Activated naive CD8-positive, alpha-beta T cell treated with anti-CD3 and anti-CD28 coated beads, Interleukin-2, amount 10 ng/mL, durations not matched to agents 7 days and 5 days (primary cell): ENCODE measurements around the gene GATM. TPM values are rescaled to one million over a fixed set of nuclear protein-coding genes. Genes with fewer than 3 reads are reported as not detected.

Experiments
- ATAC-seq: fragments of 150-1000 bp; cut with Tn5 transposase; one replicate; pipeline ENCODE4 v1.10.0; 2021; ENCODE audit warnings: low read depth, moderate library complexity
- POLR2A ChIA-PET: fragments of 350-600 bp; sonication (Branson Sonifier 250); formaldehyde crosslinking; loops from one replicate; lab custom pipeline; 2021; ENCODE audit warnings: antibody characterized with exemption; lab: Charles Lee
- DNase-seq: peaks from one replicate; pipeline ENCODE4 v3.0.0; 2021
- H3K27ac Mint-ChIP-seq: one replicate; pipeline ENCODE4 v1.8.0; 2022; ENCODE audit warnings: mild to moderate bottlenecking, mixed read lengths
- H3K27me3 Mint-ChIP-seq: one replicate; pipeline ENCODE4 v1.8.0; 2022; ENCODE audit warnings: mild to moderate bottlenecking, moderate library complexity, mixed read lengths
- H3K36me3 Mint-ChIP-seq: one replicate; pipeline ENCODE4 v1.8.0; 2021; ENCODE audit warnings: mild to moderate bottlenecking, mixed read lengths
- H3K4me1 Mint-ChIP-seq: one replicate; pipeline ENCODE4 v1.8.0; 2021; ENCODE audit warnings: mixed read lengths
- H3K4me3 Mint-ChIP-seq: one replicate; pipeline ENCODE4 v1.8.0; 2022; ENCODE audit warnings: mild to moderate bottlenecking, moderate library complexity, mixed read lengths
- H3K9me3 Mint-ChIP-seq: one replicate; pipeline ENCODE4 v1.8.0; 2021; ENCODE audit warnings: mixed read lengths
- total RNA-seq, 2 experiments: library from RNA; stranded (reverse); gene quantifications; one replicate each; pipeline ENCODE4 v1.2.3, GENCODE V29; 2021

GATM gene
- total RNA-seq, 2 experiments from 2014 or later, result 2.9 to 3.5 TPM

GRCh38 chr15:45399381-45400212, 21.3 kb upstream of the GATM start:
- POLR2A ChIA-PET, result no interaction called here
- DNase-seq (no peak), ATAC-seq (no peak)
- Mint-ChIP-seq H3K4me3 (no peak overlapping the region), H3K9me3 (no peaks in the 10 kb centered on the region), H3K27ac (no peak overlapping the region), H3K4me1 (peaks cover 11% of the 10 kb centered on the region), H3K27me3 (peaks cover 4% of the 10 kb centered on the region), H3K36me3 (no peaks in the 10 kb centered on the region)

- Mint-ChIP-seq H3K9me3 (no peaks in the 10 kb centered on the region), H3K4me3 (no peak overlapping the region), H3K4me1 (peaks cover 8% of the 10 kb centered on the region), H3K36me3 (no peaks in the 10 kb centered on the region), H3K27ac (no peak overlapping the region), H3K27me3 (peaks cover 10% of the 10 kb centered on the region)
- ATAC-seq (no peak), DNase-seq (no peak)
- POLR2A ChIA-PET, result no interaction called here
Measured at GRCh38 chr15:45397116-45397665, 18.8 kb upstream of the GATM start.

- H3K9me3 Mint-ChIP-seq, result no peaks in the 10 kb centered on the region
Measured at GRCh38 chr15:45395943-45396342, 17.6 kb upstream of the GATM start.

GRCh38 chr15:45394681-45395080, 16.3 kb upstream of the GATM start:
- POLR2A ChIA-PET, result no interaction called here
- H3K4me1 Mint-ChIP-seq, result peaks cover 2% of the 10 kb centered on the region
- H3K9me3 Mint-ChIP-seq, result no peaks in the 10 kb centered on the region
- peaks cover 15% of the 10 kb centered on the region for H3K27me3 Mint-ChIP-seq
- H3K27ac Mint-ChIP-seq, result no peak overlapping the region
- H3K36me3 Mint-ChIP-seq, result no peaks in the 10 kb centered on the region
- no peak for DNase-seq
- ATAC-seq, result no peak
- no peak overlapping the region for H3K4me3 Mint-ChIP-seq

More at GRCh38 chr15:45395943-45396342, 17.6 kb upstream of the GATM start:
- no peak for DNase-seq
- Mint-ChIP-seq H3K27me3 (peaks cover 13% of the 10 kb centered on the region), H3K27ac (no peak overlapping the region), H3K4me1 (peaks cover 2% of the 10 kb centered on the region), H3K36me3 (no peaks in the 10 kb centered on the region), H3K4me3 (no peak overlapping the region)
- ATAC-seq, result no peak
- POLR2A ChIA-PET, result no interaction called here

GRCh38 chr15:45393851-45394250, 15.5 kb upstream of the GATM start:
- Mint-ChIP-seq H3K4me3 (no peak overlapping the region), H3K36me3 (no peaks in the 10 kb centered on the region), H3K27me3 (peaks cover 19% of the 10 kb centered on the region), H3K4me1 (peaks cover 2% of the 10 kb centered on the region), H3K27ac (no peak overlapping the region), H3K9me3 (no peaks in the 10 kb centered on the region)
- ATAC-seq (peak; percentile 47), DNase-seq (no peak)
- POLR2A ChIA-PET, result no interaction called here

GRCh38 chr15:45392584-45392855, 14.2 kb upstream of the GATM start:
- H3K4me1 Mint-ChIP-seq, result peaks cover 2% of the 10 kb centered on the region
- H3K36me3 Mint-ChIP-seq, result no peaks in the 10 kb centered on the region
- DNase-seq (no peak), ATAC-seq (no peak)
- H3K4me3 Mint-ChIP-seq, result no peak overlapping the region
- POLR2A ChIA-PET, result interaction anchor here (1.2 kb wide), 1 partner anchor 10 kb away, joined by 4 read pairs; a partner anchor contains a TSS
- no peaks in the 10 kb centered on the region for H3K9me3 Mint-ChIP-seq
- no peak overlapping the region for H3K27ac Mint-ChIP-seq
- H3K27me3 Mint-ChIP-seq, result peaks cover 28% of the 10 kb centered on the region

DNA sequence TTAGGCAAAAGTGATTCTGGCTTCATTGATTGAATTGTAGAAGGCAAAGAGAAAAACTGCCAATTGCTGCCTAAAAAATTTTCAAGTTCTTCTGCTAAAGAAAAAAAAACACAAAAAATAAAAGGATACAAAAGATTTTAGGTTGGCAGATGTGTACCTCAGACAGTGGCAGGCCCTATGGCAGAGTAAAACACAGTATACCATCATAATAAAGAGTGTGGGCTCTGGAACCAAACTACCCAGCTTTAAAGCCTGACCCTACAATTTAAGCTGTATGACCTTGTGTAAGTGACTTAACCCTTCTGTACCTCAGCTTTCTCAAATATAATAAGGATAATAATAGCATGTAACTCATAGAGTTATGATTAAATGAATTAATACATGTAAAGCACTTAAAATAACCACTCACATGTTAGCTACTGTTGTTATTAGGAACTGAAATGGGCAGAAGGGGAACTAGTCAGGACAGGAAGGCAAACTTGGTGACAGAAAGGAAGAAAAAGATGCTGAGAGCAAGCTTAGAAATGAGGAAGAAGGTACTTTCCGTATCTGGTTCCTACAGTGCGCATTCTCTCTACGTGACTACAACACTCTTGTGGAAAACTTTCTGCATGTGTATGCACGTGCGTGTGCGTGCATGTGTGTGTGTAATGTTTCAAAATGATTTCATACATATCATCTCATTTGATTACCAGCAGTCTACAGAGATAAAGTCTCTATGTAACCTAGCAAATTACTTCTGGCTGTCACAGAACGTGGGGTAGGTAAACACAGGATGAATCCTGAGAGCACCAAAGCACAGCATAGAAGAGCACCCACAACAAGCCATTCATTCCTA, 13.6 kb upstream of the GATM start:
- Mint-ChIP-seq H3K4me3 (no peak overlapping the region), H3K4me1 (peaks cover 2% of the 10 kb centered on the region)
- no peak for ATAC-seq

DNA sequence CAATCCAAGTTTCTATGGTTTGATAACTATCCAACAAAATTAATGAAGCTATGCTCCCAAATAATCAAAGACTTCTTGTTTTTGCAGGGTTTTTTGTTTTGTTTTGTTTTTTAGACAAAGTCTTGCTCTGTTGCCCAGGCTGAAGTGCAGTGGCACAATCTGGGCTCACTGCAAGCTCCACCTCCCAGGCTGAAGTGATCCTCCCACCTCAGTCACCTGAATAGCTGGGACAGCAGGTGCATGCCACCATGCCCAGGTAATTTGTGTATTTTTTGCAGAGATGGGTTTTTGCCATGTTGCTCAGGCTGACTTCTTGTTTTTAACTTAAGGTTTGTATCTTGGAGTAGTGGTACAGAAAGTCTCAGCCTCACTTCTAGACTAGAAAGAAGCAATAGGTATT, 11.0 kb upstream of the GATM start:
- no peak overlapping the region for H3K27ac Mint-ChIP-seq
- H3K36me3 Mint-ChIP-seq, result no peaks in the 10 kb centered on the region
- H3K9me3 Mint-ChIP-seq, result no peaks in the 10 kb centered on the region
- peaks cover 2% of the 10 kb centered on the region for H3K4me1 Mint-ChIP-seq
- H3K4me3 Mint-ChIP-seq, result no peak overlapping the region
- POLR2A ChIA-PET, result interaction anchor here (1.0 kb wide), 1 partner anchor 21 kb away, joined by 3 read pairs; no protein-coding TSS in a partner anchor
- ATAC-seq (no peak), DNase-seq (no peak)
- peaks cover 48% of the 10 kb centered on the region for H3K27me3 Mint-ChIP-seq

More for the DNA sequence above, 13.6 kb upstream of the GATM start:
- Mint-ChIP-seq H3K27me3 (peaks cover 33% of the 10 kb centered on the region), H3K36me3 (no peaks in the 10 kb centered on the region), H3K27ac (no peak overlapping the region), H3K9me3 (no peaks in the 10 kb centered on the region)
- POLR2A ChIA-PET, result interaction anchor here (1.2 kb wide), 1 partner anchor 11 kb away, joined by 4 read pairs; a partner anchor contains a TSS
- DNase-seq, result no peak

GRCh38 chr15:45387380-45388007, 9.2 kb upstream of the GATM start:
- no peak overlapping the region for H3K27ac Mint-ChIP-seq
- peaks cover 2% of the 10 kb centered on the region for H3K4me1 Mint-ChIP-seq
- no peaks in the 10 kb centered on the region for H3K9me3 Mint-ChIP-seq
- no peak for DNase-seq
- ATAC-seq, result no peak
- no peaks in the 10 kb centered on the region for H3K36me3 Mint-ChIP-seq
- H3K27me3 Mint-ChIP-seq, result peaks cover 49% of the 10 kb centered on the region
- no peak overlapping the region for H3K4me3 Mint-ChIP-seq
- POLR2A ChIA-PET, result no interaction called here

DNA sequence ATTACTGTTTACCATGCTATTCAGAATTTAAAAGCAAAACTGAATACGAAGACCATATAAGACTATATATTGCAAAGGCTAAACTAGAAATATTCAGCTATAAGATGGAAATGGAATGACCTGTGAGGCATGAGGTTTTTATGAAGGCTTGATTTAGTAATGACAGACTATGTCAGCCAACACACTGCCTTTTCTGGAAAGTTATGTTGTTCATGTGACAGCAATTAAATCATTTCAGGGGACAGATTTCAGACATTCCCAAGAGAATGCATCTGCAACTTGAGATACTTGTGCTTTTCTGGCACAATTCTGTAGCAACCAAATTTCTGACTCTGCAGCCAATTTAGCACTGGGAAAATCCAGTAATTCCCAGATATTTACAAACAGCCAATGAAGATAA, 8.6 kb upstream of the GATM start:
- Mint-ChIP-seq H3K36me3 (no peaks in the 10 kb centered on the region), H3K4me1 (no peaks in the 10 kb centered on the region), H3K27me3 (peaks cover 54% of the 10 kb centered on the region), H3K9me3 (no peaks in the 10 kb centered on the region), H3K4me3 (no peak overlapping the region), H3K27ac (no peak overlapping the region)
- ATAC-seq (no peak), DNase-seq (no peak)
- POLR2A ChIA-PET, result no interaction called here

GRCh38 chr15:45386420-45386819, 8.1 kb upstream of the GATM start:
- peaks cover 54% of the 10 kb centered on the region for H3K27me3 Mint-ChIP-seq
- no peaks in the 10 kb centered on the region for H3K36me3 Mint-ChIP-seq
- H3K4me3 Mint-ChIP-seq, result no peak overlapping the region
- no peaks in the 10 kb centered on the region for H3K4me1 Mint-ChIP-seq
- H3K9me3 Mint-ChIP-seq, result no peaks in the 10 kb centered on the region
- no peak for ATAC-seq
- no peak overlapping the region for H3K27ac Mint-ChIP-seq
- POLR2A ChIA-PET, result no interaction called here
- DNase-seq, result no peak

DNA sequence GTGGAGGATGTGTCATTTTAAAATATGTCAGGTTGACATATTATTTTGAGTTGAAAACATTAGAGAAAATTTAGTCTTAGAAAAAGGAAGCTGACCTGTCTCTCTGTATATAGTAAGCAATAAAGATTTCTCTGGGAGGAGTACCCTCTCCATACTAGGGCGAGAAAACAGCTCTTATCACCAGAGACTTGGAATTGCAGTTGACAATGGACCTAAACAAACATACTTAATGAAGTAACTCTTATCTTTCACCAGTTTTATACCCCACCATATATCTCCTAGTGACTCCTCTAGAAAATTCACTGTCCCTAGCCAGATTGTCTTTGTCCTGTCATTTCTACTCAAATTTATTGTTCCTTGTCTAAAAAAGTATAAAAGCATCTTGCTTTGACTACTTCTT, 7.2 kb upstream of the GATM start:
- Mint-ChIP-seq H3K9me3 (no peaks in the 10 kb centered on the region), H3K4me3 (no peak overlapping the region), H3K4me1 (no peaks in the 10 kb centered on the region), H3K27ac (no peak overlapping the region), H3K27me3 (peaks cover 54% of the 10 kb centered on the region), H3K36me3 (no peaks in the 10 kb centered on the region)
- ATAC-seq (no peak), DNase-seq (no peak)
- POLR2A ChIA-PET, result no interaction called here

DNA sequence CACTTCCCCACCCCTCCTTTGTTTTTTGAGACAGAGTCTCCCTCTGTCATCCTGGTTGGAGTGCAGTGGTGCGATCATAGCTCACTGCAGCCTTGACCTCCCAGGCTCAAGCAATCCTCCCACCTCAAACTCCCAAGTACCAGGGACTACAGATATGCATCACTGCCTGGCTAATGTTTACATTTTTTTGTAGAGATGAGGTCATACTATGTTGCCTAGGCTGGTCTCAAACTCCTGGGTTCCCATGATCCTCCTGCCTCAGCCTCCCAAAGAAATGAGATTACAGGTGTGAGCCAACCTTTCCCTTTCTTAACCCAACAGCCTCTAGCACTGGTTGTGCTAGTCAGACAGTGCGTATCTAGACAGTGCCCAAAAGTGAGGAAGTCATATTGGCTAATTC, 6.4 kb upstream of the GATM start:
- Mint-ChIP-seq H3K27me3 (peaks cover 58% of the 10 kb centered on the region), H3K36me3 (no peaks in the 10 kb centered on the region), H3K4me3 (no peak overlapping the region), H3K4me1 (no peaks in the 10 kb centered on the region), H3K27ac (no peak overlapping the region), H3K9me3 (no peaks in the 10 kb centered on the region)
- POLR2A ChIA-PET, result no interaction called here
- DNase-seq, result no peak
- ATAC-seq, result no peak
